CD4-positive, alpha-beta T cell treated with Interleukin-15 for 4 hours (primary cell): Measurements from ENCODE around the gene GRM1.

Source experiments
- DNase-seq: peaks from one replicate; pipeline ENCODE4 v3.0.0-alpha.2; 2020; ENCODE audit warnings: low spot score

GRM1 gene

DNA sequence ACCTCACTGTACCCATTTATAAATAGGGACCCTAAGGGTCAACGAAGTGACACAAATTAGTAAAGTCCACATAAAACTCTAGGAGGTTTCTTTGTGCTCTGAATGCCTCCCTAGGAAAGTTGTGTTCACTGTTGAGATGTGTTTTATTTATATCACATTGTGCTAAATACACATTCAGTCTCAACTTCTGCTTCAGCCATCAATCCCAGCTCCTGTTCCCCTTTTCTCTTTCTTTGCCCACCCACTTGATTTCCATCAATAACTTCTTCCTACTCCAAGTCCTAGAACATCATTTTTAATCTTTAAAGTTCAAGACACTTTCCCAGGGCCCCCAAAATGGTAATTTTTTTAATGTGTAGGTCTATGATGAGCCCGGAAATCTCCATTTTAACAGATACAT is 306.5 kb downstream of the GRM1 start:
- DNase-seq = no peak

DNA sequence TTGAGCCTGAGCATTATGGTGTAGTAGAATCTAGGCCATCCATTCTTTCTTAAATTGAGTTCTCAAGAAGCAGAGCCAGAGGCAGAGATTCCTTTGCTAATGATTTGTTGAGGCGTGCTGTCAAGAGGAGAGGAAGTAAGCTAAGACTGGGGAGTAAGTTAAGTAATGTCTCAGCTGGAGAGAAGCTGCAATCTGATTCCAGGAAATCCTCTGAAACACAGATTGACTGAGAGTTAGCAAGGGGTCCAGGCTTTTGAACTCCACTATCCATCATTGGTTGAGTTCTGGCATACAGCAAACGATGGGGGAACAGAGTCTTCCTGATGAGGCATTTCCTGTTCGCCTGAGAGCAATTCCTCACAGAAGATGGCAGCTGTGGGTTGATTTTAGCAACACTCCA is 307.3 kb downstream of the GRM1 start:
- no peak for DNase-seq

DNA sequence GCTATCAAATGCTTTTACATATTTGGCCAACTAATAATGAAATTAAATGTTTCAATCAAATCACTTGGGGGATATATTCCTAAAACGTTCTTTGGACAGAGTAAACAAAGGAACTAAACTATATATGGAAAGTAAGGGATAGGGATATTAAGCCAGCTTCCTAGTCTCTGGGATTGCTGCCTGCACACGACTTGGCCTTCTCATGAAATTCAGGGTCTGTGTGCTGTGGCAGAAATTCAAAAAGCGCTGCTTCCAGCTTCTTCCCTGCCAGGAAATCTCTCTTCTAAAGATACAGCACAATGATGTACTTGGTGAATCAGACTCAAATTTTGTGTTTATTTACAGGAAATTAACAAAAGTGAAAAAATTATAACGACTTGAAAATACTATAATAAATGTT is 308.5 kb downstream of the GRM1 start:
- DNase-seq = no peak

DNA sequence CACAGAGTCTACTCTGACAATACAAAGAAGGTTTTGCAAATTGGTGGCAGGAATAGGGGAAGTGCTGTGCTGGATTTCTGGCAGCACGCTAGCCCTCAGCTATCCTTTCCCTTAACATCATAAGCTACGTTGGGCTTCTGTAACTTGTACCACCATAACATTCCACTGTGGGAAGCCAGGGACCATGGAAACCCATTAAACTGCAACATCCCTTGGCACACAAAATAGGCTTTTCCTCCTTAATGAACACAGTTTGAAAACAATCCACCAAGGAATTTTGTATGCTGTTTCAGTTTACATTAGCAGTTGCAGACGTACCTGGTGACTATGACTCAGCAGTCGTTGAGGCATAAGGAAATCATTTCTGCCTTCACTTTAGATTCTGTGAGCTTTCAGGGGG is 310.9 kb downstream of the GRM1 start:
- DNase-seq = no peak

DNA sequence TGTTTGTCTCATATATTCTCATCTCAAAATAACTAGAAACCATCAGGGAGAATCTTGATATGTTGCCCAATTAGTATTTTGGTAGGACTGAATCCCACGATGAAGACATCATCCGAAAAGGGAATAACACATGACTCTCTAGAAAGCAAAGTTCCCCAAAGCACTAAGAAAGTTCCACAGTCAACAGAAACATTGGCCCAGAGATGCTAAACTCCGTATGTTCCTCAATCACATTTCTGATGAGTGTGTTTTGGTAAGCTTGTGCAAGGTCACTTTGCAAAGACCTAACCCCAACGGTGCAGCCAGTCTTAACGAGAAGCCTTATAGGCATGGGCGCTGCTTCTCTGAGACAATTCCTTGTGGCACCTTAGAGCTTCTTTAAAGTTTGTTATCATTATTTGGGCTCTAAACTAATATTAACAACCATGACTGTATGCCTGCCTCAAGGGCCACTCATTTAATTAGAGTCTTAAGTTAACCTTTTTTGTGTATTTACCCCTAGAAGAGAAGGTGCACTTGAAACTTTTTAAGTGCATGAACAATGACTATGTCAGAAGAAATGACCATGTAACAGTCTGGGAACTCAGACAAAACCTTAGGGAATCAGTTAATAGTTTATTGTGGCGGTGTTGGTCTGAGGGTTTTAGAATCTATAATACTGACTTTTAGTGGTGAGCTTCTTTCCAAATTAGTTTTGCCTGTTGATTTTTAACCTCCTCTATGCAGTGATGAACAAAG is 312.8 kb downstream of the GRM1 start:
- no peak for DNase-seq

DNA sequence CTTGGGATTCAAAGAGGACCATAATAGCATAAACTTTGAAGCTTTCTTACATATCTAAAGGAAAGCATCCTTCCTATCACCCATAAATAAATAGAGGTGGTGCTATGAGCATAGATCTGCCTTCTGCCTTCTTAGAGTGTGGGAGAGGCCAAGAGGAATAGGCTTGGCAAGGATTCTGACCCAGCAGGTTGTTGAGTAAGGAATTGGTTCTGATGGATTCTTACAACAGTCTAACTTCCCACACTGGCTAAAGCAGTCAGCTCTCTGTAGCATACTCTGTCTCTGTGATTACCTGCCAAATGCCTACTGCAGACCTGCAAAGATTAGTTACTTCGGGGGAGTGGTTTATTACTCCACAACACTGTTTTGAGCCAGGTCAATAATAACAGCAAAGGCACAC is 316.7 kb downstream of the GRM1 start:
- no peak for DNase-seq

DNA sequence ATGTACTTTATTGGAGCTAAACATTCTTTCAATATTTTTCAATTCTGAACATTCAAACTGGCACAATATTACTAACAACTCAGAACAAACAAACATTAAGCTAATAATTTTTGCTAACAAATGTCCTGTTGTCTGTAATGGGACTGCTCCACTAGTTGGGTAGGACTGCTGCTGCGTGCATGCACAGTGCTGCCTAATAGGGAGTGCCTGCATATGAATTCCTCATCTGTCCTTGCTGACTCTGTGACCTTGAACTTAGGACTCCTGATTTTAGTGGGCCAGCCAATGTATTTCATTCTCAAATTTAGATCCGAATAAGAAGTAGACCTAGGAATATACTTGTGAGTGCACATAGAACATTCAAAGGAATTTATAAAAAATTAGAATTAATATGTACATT is 318.2 kb downstream of the GRM1 start:
- DNase-seq = no peak

DNA sequence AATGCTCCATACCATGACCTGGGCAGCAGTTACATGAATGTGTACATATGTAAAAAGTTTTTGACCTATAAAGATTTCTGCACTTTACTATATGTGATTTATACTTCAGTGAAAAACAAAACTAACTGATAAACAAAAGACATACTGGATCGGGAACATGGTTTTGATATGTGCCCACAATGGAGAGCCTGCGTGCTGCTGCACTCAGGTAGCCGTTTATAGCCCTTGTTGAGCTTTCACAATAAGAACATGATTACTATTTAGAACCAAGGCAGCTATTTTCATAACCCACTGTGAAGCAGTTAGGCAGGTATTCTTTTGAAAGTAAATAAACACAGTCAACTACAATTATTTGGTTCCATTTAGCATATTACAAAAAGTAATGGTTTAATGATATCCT is 318.8 kb downstream of the GRM1 start:
- DNase-seq = no peak

DNA sequence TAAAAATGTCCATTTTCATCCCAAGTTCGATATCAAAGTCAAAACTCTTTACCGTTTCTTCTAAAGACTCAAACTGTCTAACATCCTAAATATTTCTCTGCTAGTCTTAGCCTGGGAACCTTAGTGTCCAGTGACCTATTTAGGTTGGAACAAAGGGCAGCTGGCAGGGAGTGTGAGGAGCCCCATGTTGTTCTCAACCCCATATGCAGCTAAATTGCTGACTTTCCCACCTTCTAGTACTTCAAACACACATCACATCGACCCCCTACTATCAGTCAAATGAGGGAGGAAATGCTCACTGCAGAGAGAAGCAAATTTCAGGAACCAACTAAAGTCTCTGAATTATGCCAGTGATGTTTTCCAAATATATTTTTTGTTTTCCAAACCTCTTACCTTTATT is 322.2 kb downstream of the GRM1 start:
- DNase-seq = no peak

DNA sequence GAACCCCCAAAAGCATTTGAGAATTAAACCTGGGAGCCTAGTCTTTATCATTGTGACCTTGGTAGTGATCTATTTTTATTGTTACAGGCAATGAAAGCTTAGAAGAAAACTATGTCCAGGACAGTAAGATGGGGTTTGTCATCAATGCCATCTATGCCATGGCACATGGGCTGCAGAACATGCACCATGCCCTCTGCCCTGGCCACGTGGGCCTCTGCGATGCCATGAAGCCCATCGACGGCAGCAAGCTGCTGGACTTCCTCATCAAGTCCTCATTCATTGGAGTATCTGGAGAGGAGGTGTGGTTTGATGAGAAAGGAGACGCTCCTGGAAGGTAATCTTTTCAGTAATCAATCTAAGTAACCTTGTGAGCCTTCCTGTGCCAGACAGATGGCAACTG is 323.3 kb downstream of the GRM1 start:
- DNase-seq = no peak

DNA sequence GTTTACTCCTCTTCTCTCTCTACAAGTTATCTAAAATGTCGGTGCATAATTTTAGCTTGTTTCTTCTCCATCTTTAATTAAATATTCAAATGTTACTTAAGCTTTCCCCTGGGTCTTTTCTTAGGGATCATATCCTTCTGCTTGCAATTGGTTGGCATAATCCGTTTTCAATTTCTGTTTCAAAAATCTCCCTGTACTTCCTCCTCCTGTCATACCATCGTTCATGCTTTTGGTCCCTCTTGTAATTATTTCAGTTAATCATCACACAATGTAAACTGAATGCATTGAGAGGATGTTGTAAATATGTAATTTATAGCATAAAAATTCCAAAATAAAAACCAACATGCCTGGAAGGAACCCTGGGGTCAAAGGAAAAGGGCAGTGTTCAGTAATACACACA is 325.6 kb downstream of the GRM1 start:
- DNase-seq = no peak

DNA sequence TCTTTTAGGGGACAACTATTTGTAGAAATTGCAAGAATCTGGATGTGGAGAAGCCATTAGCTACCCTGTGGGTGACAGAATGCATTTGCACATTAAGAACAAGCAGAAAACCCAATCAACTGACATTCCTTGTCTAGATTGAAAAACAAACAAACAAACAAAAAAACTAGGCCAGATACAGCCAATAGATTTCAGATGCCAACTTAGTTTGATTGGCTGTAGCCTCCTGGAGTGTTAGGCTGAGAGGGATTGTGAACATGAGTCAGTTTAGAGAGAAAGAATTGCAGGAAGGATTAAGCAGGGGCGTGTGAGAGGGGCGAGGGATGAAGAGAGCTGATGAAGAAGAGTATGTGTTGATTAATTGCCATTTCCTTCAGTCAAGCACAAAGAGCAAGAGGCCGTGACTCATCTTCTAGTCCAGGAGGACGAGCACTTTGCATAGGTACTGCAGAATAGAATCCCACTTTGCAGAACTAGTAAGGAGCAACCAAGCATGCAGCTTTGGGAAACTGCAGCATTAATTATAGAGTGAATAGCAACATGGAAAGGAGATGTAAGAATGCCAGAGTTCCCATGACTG is 326.7 kb downstream of the GRM1 start:
- DNase-seq = no peak

DNA sequence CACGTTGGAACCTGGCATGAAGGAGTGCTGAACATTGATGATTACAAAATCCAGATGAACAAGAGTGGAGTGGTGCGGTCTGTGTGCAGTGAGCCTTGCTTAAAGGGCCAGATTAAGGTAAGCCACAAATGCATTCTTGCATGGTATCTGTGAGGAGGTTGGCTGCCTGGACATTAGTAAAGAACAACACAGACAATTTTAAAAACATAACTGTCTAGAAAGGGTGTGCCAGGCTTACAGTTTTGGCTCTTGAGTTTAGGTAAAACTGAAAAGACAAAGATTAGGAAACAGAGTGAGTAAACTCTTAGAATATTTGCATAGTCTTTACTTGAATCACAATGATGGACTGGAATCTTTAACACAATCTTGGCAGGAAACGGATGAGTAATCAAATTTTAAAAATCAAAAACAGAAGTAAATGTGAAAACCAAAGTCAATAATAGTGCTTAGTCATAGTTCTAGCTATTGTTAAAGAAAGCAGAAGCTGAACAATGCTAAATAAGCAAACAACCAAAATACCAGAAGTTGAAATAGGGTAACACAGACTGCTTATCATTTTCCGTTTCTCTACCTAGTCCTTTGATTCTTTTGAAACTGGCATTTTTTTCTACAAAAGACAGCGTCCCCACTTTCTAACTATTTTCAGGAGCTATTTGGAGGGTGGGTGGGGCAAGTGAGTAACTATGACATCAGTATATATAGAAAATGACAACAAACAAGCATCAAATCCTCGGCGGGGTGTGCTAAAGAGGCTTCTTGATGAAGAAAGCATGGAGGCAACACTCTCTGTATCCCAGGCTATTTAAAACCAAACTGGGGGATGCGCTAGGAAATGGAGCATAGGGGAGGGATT is 328.9 kb downstream of the GRM1 start:
- no peak for DNase-seq

DNA sequence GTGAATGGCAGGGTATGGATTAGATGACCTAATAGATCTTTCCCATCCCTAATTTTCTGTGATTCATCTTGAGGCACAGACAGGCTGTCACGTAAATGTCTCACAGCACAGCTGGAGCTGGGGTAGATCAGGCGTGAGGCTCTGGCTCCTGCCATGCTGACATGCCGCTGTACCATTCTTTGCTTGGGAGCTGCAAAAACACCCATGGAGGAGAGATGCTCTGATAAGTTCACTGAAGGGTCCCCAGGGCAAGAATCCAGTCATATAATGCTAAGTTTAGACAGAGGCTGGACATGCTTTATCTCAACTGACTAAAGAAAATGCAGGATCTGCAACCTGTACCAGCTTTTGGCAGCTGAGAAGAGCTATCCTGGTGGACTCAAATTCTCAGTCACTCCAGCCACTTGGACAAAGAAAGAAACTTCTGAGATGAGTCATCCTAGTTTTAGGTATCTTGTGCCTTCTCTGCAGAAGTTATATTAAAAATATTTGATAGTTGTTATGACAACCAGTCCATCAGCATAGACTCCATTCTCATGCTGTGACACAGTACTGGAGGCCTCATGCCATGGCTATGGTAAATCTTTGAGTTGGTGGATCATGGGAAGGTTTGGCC is 329.7 kb downstream of the GRM1 start:
- no peak for DNase-seq

DNA sequence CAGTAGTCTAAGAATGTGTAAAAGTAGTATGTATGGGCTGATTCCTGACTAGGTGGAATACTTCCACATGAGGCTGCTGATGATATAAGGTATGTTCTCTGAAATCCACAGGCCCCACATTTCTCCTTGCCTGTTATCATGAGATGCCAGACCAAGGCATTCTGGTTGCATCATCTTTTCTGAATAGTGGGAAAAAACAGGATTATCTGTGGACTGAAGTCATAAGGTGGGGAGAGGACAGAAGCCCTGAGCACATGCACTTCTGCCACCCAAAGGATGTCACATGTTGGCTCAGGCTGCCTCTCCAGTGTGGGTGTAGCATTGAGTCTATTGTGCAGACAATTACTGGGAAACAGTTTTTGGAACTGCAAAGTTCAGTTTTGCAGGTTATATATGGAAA is 330.3 kb downstream of the GRM1 start:
- DNase-seq = no peak

DNA sequence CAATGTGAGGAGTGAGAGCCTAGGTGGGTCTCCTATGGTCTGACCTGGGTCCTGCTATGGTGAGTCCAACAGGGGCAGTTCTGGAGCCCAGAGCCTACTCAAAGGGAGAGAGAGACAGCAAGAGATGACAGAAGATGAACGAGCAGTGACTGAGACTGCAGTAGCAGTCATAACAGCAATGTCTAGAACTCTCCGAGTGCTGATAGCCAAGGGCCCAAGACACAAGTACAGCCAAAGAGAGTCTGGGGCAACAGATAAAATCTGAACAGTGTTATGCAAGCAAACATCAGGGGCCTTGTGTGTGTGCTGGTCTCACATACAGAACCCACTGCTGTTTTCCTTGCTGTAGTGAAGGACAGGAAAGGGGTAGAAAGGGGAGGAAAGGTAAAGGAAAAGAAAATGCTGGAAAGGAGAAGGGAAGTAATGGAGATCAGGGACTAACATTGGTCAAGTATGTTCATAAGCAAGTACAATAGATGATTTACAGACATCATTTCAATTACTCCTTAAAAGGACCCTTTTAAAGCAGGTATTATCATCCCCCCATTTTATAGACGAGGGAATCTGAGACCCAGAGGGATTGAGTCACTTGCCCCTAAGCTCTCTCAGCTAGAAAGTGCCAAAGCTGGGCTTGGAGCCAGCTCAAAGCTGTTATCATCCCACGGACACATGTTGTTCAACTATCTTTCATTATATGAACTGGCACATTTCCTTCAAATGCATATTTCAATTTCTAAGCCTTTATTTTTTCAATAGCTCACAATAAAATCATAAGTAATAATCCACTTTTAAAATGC is 332.5 kb downstream of the GRM1 start:
- DNase-seq = no peak

DNA sequence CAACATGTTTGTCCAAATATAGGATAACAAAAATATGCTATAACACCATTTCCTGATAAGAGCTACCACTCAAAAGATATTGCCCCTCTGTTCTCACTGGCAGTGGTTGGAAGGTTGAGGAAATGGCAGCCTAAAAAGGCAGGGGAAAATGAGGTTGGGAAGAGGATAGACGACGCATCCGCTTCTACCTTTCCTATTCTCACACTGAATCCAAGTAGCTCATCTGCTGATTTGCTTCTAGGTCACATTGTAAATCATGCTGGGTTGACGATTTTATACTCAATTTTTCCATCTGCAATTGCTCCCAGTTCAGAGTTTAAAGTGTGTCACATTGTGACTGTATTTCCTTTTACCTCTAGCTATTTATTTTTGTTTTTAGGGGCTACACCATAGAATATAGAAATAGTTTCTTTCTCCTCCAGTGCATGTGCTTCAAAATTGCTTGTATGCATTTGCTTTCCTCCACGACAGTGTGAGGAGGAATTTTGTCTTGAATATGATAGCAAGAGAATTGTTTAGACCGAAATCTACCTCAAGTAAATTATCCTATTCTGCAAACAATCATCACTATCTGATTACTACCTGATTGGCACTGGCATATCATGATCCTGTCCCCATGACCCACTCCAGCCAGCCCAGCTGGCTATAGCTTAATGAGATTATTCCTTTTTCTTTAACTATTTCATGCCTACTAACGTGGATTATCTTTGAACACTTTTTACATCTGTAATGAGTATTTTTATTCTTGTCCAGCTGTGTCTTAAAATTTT is 335.2 kb downstream of the GRM1 start:
- no peak for DNase-seq

DNA sequence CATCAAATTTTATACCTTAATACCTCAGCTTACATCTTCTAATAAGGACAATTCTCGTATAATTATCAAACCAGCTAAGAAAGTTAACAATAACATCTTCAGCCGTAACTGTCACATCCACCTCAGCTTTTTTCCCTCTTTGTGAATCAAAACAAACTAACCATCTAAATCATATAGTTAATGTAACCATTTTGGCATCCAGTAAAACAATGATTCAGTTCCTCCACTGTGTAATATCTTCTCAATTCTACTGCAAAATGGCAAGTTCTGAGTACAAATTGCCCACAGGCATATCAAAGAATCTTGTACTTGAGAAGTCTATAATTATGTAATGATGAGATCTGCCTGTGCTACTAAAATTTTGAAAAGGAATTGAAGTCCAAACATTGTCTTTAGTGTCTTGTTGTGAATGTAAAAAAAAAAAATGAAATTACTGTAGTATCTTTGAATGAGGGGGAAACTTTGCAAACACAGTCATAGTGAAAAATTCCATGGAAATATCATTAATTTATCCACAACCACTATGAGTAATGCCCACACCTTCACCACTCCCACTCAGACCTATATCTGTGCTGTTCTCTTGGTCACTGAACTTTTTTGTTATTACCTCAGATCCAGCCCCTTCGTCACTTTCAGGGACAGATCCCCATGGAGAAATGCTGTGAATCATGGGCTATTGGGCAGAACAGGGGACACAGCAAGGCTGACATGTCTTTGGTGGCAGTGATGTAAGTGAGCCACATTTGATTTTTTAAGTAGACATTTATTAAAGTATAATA is 336.1 kb downstream of the GRM1 start:
- DNase-seq = no peak

DNA sequence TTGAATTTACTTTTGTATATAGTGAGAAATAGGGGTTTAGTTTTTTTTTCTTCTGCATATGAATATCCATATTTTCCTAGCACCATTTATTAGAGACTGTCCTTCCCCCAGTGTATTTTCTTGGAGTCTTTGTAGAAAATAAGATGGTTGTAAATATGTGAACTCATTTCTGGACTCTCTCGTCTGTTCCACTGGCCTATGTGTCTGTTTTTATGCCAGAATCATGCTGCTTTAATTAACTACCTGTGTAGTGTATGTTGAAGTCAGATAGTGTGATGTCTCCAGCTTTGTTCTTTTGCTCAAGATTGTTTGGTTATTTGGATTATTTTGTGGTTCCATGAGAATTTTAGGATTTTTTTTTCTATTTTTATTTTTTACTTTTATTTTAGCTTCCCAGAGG is 338.2 kb downstream of the GRM1 start:
- no peak for DNase-seq

DNA sequence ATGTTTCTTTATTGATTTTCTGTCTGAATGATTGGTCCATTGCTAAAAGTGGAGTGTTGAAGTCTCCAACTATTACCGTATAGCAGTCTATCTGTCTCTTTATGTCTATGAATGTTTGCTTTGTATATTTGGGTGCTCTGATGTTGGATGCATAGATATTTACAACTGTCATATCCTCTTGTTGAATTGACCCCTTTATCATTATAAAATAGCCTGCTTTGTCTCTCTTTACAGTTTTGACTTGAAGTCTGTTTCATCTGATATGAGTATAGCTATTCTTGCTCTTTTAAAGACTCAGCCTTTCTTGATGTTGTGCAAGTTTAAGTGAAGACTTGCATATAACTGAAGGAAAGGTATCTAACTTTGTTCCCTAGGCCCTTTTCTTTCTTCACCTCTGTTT is 341.0 kb downstream of the GRM1 start:
- no peak for DNase-seq

DNA sequence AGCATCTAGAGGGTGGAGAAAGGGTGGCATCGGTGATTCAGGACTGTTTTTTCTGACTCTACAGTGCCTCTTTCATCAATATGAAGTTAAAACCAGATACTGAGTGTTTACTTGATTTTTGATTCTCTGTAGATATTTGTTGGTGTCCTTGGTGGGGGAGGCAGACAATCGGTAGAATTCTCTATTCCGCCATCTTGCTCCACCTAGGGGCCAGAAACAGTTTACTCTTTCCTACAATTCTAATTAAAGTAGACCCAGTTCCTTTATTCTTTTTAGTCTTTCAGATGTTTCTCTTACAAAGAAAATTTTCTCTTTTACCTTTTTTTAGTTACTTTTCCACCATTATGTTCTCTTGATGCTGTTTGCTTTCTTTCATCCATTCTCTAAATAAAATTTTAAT is 352.6 kb downstream of the GRM1 start:
- no peak for DNase-seq
